GM12872 (cell line): ENCODE data around the gene GPATCH8.

Experiments
- CTCF ChIP-seq: IDR thresholded peaks from 3 replicates; pipeline ENCODE4 v1.5.1; 2011; ENCODE audit warnings: low read depth, mild to moderate bottlenecking, low read length, moderate library complexity; ENCODE audit not compliant: insufficient read depth

The GPATCH8 gene

GRCh38 chr17:44386182-44386525 lies 117.1 kb downstream of the GPATCH8 start:
- no peak for TF ChIP-seq CTCF

GRCh38 chr17:44385287-44386181 lies 117.7 kb downstream of the GPATCH8 start:
- peak; percentile 17; the same call in 1 of the 3 replicates for TF ChIP-seq CTCF

GRCh38 chr17:44384823-44385286 lies 118.4 kb downstream of the GPATCH8 start:
- TF ChIP-seq CTCF, result no peak

GRCh38 chr17:44384281-44384822 lies 118.9 kb downstream of the GPATCH8 start:
- TF ChIP-seq CTCF, result no peak

GRCh38 chr17:44383861-44384260 lies 119.3 kb downstream of the GPATCH8 start:
- TF ChIP-seq CTCF, result no peak

- no peak for TF ChIP-seq CTCF
Observed at GRCh38 chr17:44383363-44383762, 119.8 kb downstream of the GPATCH8 start.

- no peak for TF ChIP-seq CTCF
Observed at GRCh38 chr17:44382917-44383316, 120.3 kb downstream of the GPATCH8 start.
